HepG2 (cell line): ENCODE results near the gene UBE2O. TPM values are rescaled to one million over a fixed set of nuclear protein-coding genes. Genes with fewer than 3 reads are reported as not detected.

Experiments
- ELF4 ChIP-seq: sonication (generic); formaldehyde crosslinking; IDR thresholded peaks from 2 replicates; pipeline ENCODE4 v1.5.0; 2020; ENCODE audit warnings: missing genetic modification reagents, mild to moderate bottlenecking, moderate library complexity, borderline replicate concordance
- FOXC1 ChIP-seq: sonication (generic); formaldehyde crosslinking; IDR thresholded peaks from 2 replicates; pipeline ENCODE4 v1.8.0; 2022; ENCODE audit warnings: mild to moderate bottlenecking, missing genetic modification reagents, borderline replicate concordance
- HNRNPL ChIP-seq: fragments of 200-400 bp; formaldehyde crosslinking; IDR thresholded peaks from 2 replicates; pipeline ENCODE4 v1.6.1; 2017; ENCODE audit warnings: mild to moderate bottlenecking, low read depth, low read length
- KAT7 ChIP-seq: IDR thresholded peaks from 2 replicates; pipeline ENCODE4 v1.6.1; 2018; ENCODE audit warnings: borderline replicate concordance, missing compliant biosample characterization
- MXD3 ChIP-seq: IDR thresholded peaks from 2 replicates; pipeline ENCODE4 v1.6.1; 2016; ENCODE audit warnings: mild to moderate bottlenecking, missing biosample characterization, missing genetic modification reagents
- MYNN ChIP-seq: sonication (generic); formaldehyde crosslinking; IDR thresholded peaks from 2 replicates; pipeline ENCODE4 v1.4.0; 2020; ENCODE audit warnings: mild to moderate bottlenecking, low read depth, missing genetic modification reagents
- NBN ChIP-seq: fragments of 450-650 bp; conservative IDR thresholded peaks from 2 replicates; pipeline ENCODE4 v1.6.1; 2017
- NFE2L1 ChIP-seq: sonication (generic); formaldehyde crosslinking; IDR thresholded peaks from 2 replicates; pipeline ENCODE4 v1.4.0; 2020; ENCODE audit warnings: missing genetic modification reagents, mild to moderate bottlenecking, borderline replicate concordance
- NFYB ChIP-seq: sonication (generic); formaldehyde crosslinking; IDR thresholded peaks from 2 replicates; pipeline ENCODE4 v1.4.0; 2020; ENCODE audit warnings: missing genetic modification reagents
- RFX5 ChIP-seq: IDR thresholded peaks from 2 replicates; pipeline ENCODE4 v1.6.1; 2011; ENCODE audit warnings: low read depth, low read length, improper control_type of control experiment
- SIN3B ChIP-seq: fragments of 150-350 bp; IDR thresholded peaks from 2 replicates; pipeline ENCODE4 v1.6.1; 2014; ENCODE audit warnings: low read length
- SOX5 ChIP-seq: IDR thresholded peaks from 2 replicates; pipeline ENCODE4 v1.6.1; 2016; ENCODE audit warnings: borderline replicate concordance
- U2AF2 ChIP-seq: fragments of 200-400 bp; formaldehyde crosslinking; IDR thresholded peaks from 2 replicates; pipeline ENCODE4 v1.6.1; 2017; ENCODE audit warnings: low read depth, mild to moderate bottlenecking, low read length
- ZNF251 ChIP-seq: sonication (generic); formaldehyde crosslinking; IDR thresholded peaks from 2 replicates; pipeline ENCODE4 v1.9.0; 2021; ENCODE audit warnings: mild to moderate bottlenecking, missing genetic modification reagents
- ZNF510 ChIP-seq: sonication (generic); formaldehyde crosslinking; IDR thresholded peaks from 2 replicates; pipeline ENCODE4 v1.4.0; 2020; ENCODE audit warnings: low read depth, mild to moderate bottlenecking, missing genetic modification reagents
- ZNF879 ChIP-seq: sonication (generic); formaldehyde crosslinking; IDR thresholded peaks from 2 replicates; pipeline ENCODE4 v1.8.1; 2023; ENCODE audit warnings: missing genetic modification reagents
- polyA plus RNA-seq, 8 experiments: library from polyadenylated mRNA; depleted of rRNA in 3 of 8; stranded (reverse) in 7 of 8; unstranded in 1 of 8; fragments of >200 nt; fragmentation: Illumina TruSeq in 4 of 8; extraction: Trizol in 4 of 8; gene quantifications; 2 replicates each; pipeline versions ENCODE4 v1.2.1 to v1.2.3, GENCODE V29; 2011 to 2016; ENCODE audit warnings: low read depth in 4 of 8, missing spikeins in 1 of 8, mixed read lengths in 1 of 8; ENCODE audit not compliant: insufficient read depth in 1 of 8
- total RNA-seq, 5 experiments: library from RNA; depleted of rRNA; stranded (reverse); fragments of >200 nt; fragmentation: Illumina TruSeq; extraction: Trizol; gene quantifications; 2 replicates each; pipeline ENCODE4 v1.2.3, GENCODE V29; 2016; ENCODE audit warnings: low read depth in 1 of 5
- TF ChIP-seq, protein P1 (sequence below): sonication (generic); formaldehyde crosslinking; IDR thresholded peaks from 2 replicates; pipeline ENCODE4 v1.4.0; 2020; ENCODE audit warnings: missing genetic modification reagents
- TF ChIP-seq, protein P2 (sequence below), 2 experiments: sonication (generic) in 1 of 2; formaldehyde crosslinking in 1 of 2; IDR thresholded peaks; 2 replicates each; pipeline versions ENCODE4 v1.4.0 to v1.6.1; 2016 to 2020; ENCODE audit warnings: borderline replicate concordance in 1 of 2, low read depth in 1 of 2, mild to moderate bottlenecking in 1 of 2, missing genetic modification reagents in 1 of 2
- TF ChIP-seq, protein P3 (sequence below): sonication (generic); formaldehyde crosslinking; IDR thresholded peaks from 2 replicates; pipeline ENCODE4 v1.4.0; 2020; ENCODE audit warnings: missing genetic modification reagents, mild to moderate bottlenecking, borderline replicate concordance

The UBE2O gene
- total and polyA plus RNA-seq, 2 of the 13 experiments (the other 11 are each of a cell fraction or from before 2014, with no cell fraction given) = 21.5 to 23.5 TPM

- TF ChIP-seq U2AF2 (no peak), ZNF251 (no peak), RFX5 (no peak), NFE2L1 (CRISPR knock-in tag) (no peak), SIN3B (no peak), HNRNPL (peak; percentile 75; the same call in 1 of the 2 replicates), SOX5 (no peak), ZNF510 (CRISPR knock-in tag) (no peak), NBN (no peak), ELF4 (no peak), NFYB (CRISPR knock-in tag) (no peak), MXD3 (CRISPR knock-in tag) (0 out of 2 replicates have a peak, but pooled peaks have one; percentile 16), ZNF879 (CRISPR knock-in tag) (no peak), MYNN (CRISPR knock-in tag) (no peak), FOXC1 (CRISPR knock-in tag) (no peak), KAT7 (CRISPR knock-in tag) (no peak)
- TF ChIP-seq, protein P1, sequence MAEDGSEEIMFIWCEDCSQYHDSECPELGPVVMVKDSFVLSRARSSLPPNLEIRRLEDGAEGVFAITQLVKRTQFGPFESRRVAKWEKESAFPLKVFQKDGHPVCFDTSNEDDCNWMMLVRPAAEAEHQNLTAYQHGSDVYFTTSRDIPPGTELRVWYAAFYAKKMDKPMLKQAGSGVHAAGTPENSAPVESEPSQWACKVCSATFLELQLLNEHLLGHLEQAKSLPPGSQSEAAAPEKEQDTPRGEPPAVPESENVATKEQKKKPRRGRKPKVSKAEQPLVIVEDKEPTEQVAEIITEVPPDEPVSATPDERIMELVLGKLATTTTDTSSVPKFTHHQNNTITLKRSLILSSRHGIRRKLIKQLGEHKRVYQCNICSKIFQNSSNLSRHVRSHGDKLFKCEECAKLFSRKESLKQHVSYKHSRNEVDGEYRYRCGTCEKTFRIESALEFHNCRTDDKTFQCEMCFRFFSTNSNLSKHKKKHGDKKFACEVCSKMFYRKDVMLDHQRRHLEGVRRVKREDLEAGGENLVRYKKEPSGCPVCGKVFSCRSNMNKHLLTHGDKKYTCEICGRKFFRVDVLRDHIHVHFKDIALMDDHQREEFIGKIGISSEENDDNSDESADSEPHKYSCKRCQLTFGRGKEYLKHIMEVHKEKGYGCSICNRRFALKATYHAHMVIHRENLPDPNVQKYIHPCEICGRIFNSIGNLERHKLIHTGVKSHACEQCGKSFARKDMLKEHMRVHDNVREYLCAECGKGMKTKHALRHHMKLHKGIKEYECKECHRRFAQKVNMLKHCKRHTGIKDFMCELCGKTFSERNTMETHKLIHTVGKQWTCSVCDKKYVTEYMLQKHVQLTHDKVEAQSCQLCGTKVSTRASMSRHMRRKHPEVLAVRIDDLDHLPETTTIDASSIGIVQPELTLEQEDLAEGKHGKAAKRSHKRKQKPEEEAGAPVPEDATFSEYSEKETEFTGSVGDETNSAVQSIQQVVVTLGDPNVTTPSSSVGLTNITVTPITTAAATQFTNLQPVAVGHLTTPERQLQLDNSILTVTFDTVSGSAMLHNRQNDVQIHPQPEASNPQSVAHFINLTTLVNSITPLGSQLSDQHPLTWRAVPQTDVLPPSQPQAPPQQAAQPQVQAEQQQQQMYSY (CRISPR knock-in tag) = no peak
- TF ChIP-seq, protein P2, sequence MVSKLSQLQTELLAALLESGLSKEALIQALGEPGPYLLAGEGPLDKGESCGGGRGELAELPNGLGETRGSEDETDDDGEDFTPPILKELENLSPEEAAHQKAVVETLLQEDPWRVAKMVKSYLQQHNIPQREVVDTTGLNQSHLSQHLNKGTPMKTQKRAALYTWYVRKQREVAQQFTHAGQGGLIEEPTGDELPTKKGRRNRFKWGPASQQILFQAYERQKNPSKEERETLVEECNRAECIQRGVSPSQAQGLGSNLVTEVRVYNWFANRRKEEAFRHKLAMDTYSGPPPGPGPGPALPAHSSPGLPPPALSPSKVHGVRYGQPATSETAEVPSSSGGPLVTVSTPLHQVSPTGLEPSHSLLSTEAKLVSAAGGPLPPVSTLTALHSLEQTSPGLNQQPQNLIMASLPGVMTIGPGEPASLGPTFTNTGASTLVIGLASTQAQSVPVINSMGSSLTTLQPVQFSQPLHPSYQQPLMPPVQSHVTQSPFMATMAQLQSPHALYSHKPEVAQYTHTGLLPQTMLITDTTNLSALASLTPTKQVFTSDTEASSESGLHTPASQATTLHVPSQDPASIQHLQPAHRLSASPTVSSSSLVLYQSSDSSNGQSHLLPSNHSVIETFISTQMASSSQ (IDR thresholded peaks at IDR 0.05; ENCODE audit: low read depth) = no peak
- TF ChIP-seq, protein P2 (CRISPR knock-in tag; IDR thresholded peaks at IDR 0.05; ENCODE audit: borderline replicate concordance) = no peak
- TF ChIP-seq, protein P3, sequence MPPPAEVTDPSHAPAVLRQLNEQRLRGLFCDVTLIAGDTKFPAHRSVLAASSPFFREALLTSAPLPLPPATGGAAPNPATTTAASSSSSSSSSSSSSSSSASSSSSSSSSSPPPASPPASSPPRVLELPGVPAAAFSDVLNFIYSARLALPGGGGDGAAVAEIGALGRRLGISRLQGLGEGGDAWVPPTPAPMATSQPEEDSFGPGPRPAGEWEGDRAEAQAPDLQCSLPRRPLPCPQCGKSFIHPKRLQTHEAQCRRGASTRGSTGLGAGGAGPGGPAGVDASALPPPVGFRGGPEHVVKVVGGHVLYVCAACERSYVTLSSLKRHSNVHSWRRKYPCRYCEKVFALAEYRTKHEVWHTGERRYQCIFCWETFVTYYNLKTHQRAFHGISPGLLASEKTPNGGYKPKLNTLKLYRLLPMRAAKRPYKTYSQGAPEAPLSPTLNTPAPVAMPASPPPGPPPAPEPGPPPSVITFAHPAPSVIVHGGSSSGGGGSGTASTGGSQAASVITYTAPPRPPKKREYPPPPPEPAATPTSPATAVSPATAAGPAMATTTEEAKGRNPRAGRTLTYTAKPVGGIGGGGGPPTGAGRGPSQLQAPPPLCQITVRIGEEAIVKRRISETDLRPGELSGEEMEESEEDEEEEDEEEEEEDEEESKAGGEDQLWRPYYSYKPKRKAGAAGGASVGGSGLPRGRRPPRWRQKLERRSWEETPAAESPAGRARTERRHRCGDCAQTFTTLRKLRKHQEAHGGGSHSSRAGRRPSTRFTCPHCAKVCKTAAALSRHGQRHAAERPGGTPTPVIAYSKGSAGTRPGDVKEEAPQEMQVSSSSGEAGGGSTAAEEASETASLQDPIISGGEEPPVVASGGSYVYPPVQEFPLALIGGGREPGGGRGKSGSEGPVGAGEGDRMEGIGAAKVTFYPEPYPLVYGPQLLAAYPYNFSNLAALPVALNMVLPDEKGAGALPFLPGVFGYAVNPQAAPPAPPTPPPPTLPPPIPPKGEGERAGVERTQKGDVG (CRISPR knock-in tag) = no peak
Observed at GRCh38 chr17:76473541-76473985, 20.6 kb upstream of the UBE2O start (continued).
